Measurements from ENCODE around the gene SMARCAL1. TPM values are rescaled to one million over a fixed set of nuclear protein-coding genes. Genes with fewer than 3 reads are reported as not detected.

SMARCAL1 gene
- total RNA-seq, 1 experiment from 2014 or later = 20.9 TPM

- TF ChIP-seq ARID4B (CRISPR knock-in tag; IDR thresholded peaks at IDR 0.05; ENCODE audit: borderline replicate concordance) (no peak), MYBL2 (CRISPR knock-in tag; IDR thresholded peaks at IDR 0.05) (no peak), ZNF423 (CRISPR knock-in tag; IDR thresholded peaks at IDR 0.05) (no peak), ZNF396 (CRISPR knock-in tag; IDR thresholded peaks at IDR 0.05; ENCODE audit: borderline replicate concordance) (no peak), FOXP1 (CRISPR knock-in tag; IDR thresholded peaks at IDR 0.05; ENCODE audit: borderline replicate concordance) (no peak), TCF7 (CRISPR knock-in tag; IDR thresholded peaks at IDR 0.05; ENCODE audit: low read depth) (no peak), NR3C1 (CRISPR knock-in tag; conservative IDR thresholded peaks at IDR 0.05; ENCODE audit: low read depth) (no peak), ATF1 (CRISPR knock-in tag; IDR thresholded peaks at IDR 0.05) (no peak)
Observed at GRCh38 chr2:216446343-216446742, 34.1 kb downstream of the SMARCAL1 start (continued).

DNA sequence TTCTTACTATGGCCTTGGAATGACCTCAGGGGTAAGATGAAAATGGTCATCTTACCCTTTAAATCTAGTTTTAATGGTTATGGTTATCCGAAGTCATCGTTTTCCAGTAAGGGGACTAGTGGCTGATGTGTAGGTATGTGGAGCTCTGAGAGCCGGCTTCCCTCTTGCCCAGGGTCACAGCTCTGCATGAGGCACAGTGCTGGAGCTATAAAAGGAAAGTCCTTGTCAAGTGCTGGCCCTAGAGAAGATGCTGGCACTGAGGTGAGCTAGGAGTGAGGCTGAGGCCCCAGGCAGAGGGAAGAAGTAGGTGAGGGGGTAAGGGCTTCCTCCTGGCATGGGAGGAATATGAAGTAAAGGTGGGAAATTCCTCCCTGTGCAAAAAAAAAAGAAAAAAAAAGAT lies 35.0 kb downstream of the SMARCAL1 start:
- ATAC-seq = no peak
- Mint-ChIP-seq H3K27ac (no peak overlapping the region), H3K4me3 (no peak overlapping the region), H3K27me3 (ENCODE audit: low read depth) (no peaks in the 10 kb centered on the region), H3K9me3 (peaks cover 16% of the 10 kb centered on the region), H3K36me3 (peaks cover 56% of the 10 kb centered on the region), H3K4me1 (peaks cover 17% of the 10 kb centered on the region)
- TF ChIP-seq ZNF671 (CRISPR knock-in tag; IDR thresholded peaks at IDR 0.05) = no peak
- TF ChIP-seq ZNF416 (CRISPR knock-in tag; IDR thresholded peaks at IDR 0.05) = no peak
- no peak for TF ChIP-seq JAZF1 (CRISPR knock-in tag; IDR thresholded peaks at IDR 0.05)
- TF ChIP-seq, protein P1, sequence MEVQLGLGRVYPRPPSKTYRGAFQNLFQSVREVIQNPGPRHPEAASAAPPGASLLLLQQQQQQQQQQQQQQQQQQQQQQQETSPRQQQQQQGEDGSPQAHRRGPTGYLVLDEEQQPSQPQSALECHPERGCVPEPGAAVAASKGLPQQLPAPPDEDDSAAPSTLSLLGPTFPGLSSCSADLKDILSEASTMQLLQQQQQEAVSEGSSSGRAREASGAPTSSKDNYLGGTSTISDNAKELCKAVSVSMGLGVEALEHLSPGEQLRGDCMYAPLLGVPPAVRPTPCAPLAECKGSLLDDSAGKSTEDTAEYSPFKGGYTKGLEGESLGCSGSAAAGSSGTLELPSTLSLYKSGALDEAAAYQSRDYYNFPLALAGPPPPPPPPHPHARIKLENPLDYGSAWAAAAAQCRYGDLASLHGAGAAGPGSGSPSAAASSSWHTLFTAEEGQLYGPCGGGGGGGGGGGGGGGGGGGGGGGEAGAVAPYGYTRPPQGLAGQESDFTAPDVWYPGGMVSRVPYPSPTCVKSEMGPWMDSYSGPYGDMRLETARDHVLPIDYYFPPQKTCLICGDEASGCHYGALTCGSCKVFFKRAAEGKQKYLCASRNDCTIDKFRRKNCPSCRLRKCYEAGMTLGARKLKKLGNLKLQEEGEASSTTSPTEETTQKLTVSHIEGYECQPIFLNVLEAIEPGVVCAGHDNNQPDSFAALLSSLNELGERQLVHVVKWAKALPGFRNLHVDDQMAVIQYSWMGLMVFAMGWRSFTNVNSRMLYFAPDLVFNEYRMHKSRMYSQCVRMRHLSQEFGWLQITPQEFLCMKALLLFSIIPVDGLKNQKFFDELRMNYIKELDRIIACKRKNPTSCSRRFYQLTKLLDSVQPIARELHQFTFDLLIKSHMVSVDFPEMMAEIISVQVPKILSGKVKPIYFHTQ (CRISPR knock-in tag; IDR thresholded peaks at IDR 0.05) = no peak
- no peak for TF ChIP-seq SOX15 (CRISPR knock-in tag; IDR thresholded peaks at IDR 0.05)
- no peak for TF ChIP-seq HMGA2 (CRISPR knock-in tag; IDR thresholded peaks at IDR 0.05)
- no peak for TF ChIP-seq KAT7 (CRISPR knock-in tag; IDR thresholded peaks at IDR 0.05; ENCODE audit: borderline replicate concordance)
- CTCF ChIA-PET = no interaction called here
- DNase-seq (ENCODE audit: low spot score) = no peak
- POLR2A ChIA-PET = no interaction called here

- Mint-ChIP-seq H3K27ac (no peak overlapping the region), H3K9me3 (peaks cover 18% of the 10 kb centered on the region), H3K4me1 (peaks cover 17% of the 10 kb centered on the region), H3K36me3 (peaks cover 72% of the 10 kb centered on the region), H3K4me3 (no peak overlapping the region), H3K27me3 (ENCODE audit: low read depth) (no peaks in the 10 kb centered on the region)
- ChIA-PET POLR2A (interaction anchor here (0.7 kb wide), 1 partner anchor 20 kb away, joined by 3 read pairs; no protein-coding TSS in a partner anchor), CTCF (no interaction called here)
- DNase-seq (ENCODE audit: low spot score) = no peak
- TF ChIP-seq ZNF671 (CRISPR knock-in tag; IDR thresholded peaks at IDR 0.05) = no peak
- TF ChIP-seq, protein P2, sequence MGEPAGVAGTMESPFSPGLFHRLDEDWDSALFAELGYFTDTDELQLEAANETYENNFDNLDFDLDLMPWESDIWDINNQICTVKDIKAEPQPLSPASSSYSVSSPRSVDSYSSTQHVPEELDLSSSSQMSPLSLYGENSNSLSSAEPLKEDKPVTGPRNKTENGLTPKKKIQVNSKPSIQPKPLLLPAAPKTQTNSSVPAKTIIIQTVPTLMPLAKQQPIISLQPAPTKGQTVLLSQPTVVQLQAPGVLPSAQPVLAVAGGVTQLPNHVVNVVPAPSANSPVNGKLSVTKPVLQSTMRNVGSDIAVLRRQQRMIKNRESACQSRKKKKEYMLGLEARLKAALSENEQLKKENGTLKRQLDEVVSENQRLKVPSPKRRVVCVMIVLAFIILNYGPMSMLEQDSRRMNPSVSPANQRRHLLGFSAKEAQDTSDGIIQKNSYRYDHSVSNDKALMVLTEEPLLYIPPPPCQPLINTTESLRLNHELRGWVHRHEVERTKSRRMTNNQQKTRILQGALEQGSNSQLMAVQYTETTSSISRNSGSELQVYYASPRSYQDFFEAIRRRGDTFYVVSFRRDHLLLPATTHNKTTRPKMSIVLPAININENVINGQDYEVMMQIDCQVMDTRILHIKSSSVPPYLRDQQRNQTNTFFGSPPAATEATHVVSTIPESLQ (CRISPR knock-in tag; IDR thresholded peaks at IDR 0.05) = no peak
- TF ChIP-seq E2F4 (CRISPR knock-in tag; IDR thresholded peaks at IDR 0.05; ENCODE audit: borderline replicate concordance, low read depth) = no peak
- no peak for TF ChIP-seq KAT7 (CRISPR knock-in tag; IDR thresholded peaks at IDR 0.05; ENCODE audit: borderline replicate concordance)
- ATAC-seq = no peak
Observed at GRCh38 chr2:216448829-216449228, 36.5 kb downstream of the SMARCAL1 start.
